ENCODE measurements around the gene TSPO. TPM values are rescaled to one million over a fixed set of nuclear protein-coding genes. Genes with fewer than 3 reads are reported as not detected.

TSPO gene
- total RNA-seq, 1 donor from 2014 or later = 294 TPM

DNA sequence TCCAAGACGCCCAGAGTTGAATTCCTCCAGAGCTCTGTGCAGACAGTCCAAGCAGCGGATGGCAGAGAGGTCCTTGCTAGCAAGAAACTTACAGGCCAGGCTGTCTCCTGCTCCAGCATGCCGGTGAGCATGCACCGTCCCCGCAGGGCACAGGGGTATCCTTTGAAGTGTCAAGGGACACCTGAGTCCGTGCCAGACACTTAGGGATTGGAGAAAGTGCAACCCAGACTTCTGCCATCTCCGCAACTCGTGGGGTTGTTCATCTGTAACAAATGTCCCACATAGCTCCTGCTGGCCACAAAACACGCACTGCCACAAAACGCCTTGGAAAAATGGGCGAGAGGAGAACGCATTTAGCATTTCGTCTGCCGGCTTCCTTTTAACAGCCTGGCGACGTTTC, 13.3 kb downstream of the TSPO start:
- H3K27me3 ChIP-seq (ENCODE audit: low read depth) = no peaks in the 10 kb centered on the region
- peaks cover 50% of the 10 kb centered on the region for H3K36me3 ChIP-seq
- intact Hi-C loops (cut with DNase I) = no loop called here
- H3K27ac ChIP-seq = no peak overlapping the region
- no peaks in the 10 kb centered on the region for H3K9me3 ChIP-seq
- no peak for ATAC-seq
- TF ChIP-seq, protein P1, sequence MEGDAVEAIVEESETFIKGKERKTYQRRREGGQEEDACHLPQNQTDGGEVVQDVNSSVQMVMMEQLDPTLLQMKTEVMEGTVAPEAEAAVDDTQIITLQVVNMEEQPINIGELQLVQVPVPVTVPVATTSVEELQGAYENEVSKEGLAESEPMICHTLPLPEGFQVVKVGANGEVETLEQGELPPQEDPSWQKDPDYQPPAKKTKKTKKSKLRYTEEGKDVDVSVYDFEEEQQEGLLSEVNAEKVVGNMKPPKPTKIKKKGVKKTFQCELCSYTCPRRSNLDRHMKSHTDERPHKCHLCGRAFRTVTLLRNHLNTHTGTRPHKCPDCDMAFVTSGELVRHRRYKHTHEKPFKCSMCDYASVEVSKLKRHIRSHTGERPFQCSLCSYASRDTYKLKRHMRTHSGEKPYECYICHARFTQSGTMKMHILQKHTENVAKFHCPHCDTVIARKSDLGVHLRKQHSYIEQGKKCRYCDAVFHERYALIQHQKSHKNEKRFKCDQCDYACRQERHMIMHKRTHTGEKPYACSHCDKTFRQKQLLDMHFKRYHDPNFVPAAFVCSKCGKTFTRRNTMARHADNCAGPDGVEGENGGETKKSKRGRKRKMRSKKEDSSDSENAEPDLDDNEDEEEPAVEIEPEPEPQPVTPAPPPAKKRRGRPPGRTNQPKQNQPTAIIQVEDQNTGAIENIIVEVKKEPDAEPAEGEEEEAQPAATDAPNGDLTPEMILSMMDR (IDR thresholded peaks at IDR 0.05) = no peak
- no peak overlapping the region for H3K4me3 ChIP-seq
- no peak for DNase-seq
- H3K4me1 ChIP-seq = peaks cover 24% of the 10 kb centered on the region

DNA sequence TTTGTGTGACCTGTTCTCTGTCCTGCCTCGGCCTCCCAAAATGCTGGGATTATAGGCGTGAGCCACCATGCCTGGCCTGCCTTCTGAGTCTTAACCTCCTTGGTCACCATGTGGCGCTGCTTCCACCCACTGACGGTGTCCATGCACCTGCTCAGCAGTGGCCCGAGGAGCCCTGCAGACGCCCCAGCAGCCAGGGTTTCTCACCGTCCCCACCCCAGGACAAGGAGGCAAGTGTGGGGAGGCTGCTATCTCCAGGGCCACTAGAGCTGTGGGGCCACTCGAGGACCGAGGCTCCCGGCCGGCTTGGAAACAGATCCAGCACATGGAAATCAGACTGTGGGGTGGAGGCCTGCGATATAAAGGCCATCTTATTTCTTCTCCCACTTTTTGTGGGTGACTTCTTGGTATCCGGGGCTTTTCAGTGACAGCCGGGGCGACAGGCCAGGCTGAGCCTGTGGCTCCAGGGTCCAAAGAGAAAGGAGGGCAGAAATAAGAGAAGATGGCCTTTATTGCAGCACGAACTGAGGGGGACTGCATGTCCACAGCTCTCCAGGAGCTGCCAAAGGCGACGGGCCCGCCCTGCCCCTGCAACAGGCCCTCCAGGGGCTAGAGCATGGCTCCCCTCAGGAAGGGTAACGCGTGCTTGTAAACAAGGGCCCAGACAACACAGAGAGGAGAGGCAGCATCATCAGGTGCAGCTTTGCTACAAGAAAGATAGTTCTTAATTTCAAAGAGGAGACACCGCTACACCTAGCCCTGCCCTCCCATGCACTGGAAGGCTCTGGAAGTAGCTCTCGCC, 15.0 kb downstream of the TSPO start:
- no peak overlapping the region for H3K4me3 ChIP-seq
- H3K36me3 ChIP-seq = peaks cover 58% of the 10 kb centered on the region
- no peak for DNase-seq
- no peaks in the 10 kb centered on the region for H3K9me3 ChIP-seq
- ATAC-seq = no peak
- peaks cover 20% of the 10 kb centered on the region for H3K4me1 ChIP-seq
- no peak overlapping the region for H3K27ac ChIP-seq
- intact Hi-C loops (cut with DNase I) = no loop called here
- no peaks in the 10 kb centered on the region for H3K27me3 ChIP-seq (ENCODE audit: low read depth)
- TF ChIP-seq, protein P1 (IDR thresholded peaks at IDR 0.05) = no peak

DNA sequence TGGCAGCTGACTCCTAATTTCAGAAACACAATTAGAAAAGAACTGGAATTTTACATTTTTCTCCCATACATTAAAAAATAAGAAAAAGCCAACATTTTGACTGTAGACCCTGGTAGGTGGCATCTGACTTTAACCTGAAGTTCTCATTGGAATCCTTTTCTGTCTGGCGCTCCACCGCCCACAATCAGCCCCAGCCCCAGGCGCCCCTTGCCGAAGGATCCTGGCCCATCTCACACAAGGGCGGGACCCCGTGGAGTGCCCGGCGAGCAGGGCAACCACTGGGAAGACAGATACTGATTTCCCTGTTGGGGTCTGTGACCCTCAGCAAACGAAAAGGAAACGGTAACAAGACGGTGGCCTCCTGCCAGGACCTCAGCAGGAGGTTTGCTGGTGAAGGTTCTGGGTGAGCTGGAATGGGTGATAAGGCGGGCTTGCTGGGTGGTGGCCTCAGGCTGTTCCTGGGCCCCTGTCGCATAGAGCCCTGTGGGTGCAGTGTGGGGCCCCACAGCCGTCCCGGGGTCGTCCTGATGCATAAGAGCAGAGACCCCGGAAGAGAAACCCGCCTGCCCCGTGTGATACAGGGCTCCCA, 15.7 kb downstream of the TSPO start:
- H3K4me1 ChIP-seq = peaks cover 20% of the 10 kb centered on the region
- no peaks in the 10 kb centered on the region for H3K27me3 ChIP-seq (ENCODE audit: low read depth)
- no peak for DNase-seq
- peaks cover 58% of the 10 kb centered on the region for H3K36me3 ChIP-seq
- no peaks in the 10 kb centered on the region for H3K9me3 ChIP-seq
- no peak for ATAC-seq
- H3K4me3 ChIP-seq = no peak overlapping the region
- intact Hi-C loops (cut with DNase I) = no loop called here
- no peak overlapping the region for H3K27ac ChIP-seq
- TF ChIP-seq, protein P1 (IDR thresholded peaks at IDR 0.05) = no peak

DNA sequence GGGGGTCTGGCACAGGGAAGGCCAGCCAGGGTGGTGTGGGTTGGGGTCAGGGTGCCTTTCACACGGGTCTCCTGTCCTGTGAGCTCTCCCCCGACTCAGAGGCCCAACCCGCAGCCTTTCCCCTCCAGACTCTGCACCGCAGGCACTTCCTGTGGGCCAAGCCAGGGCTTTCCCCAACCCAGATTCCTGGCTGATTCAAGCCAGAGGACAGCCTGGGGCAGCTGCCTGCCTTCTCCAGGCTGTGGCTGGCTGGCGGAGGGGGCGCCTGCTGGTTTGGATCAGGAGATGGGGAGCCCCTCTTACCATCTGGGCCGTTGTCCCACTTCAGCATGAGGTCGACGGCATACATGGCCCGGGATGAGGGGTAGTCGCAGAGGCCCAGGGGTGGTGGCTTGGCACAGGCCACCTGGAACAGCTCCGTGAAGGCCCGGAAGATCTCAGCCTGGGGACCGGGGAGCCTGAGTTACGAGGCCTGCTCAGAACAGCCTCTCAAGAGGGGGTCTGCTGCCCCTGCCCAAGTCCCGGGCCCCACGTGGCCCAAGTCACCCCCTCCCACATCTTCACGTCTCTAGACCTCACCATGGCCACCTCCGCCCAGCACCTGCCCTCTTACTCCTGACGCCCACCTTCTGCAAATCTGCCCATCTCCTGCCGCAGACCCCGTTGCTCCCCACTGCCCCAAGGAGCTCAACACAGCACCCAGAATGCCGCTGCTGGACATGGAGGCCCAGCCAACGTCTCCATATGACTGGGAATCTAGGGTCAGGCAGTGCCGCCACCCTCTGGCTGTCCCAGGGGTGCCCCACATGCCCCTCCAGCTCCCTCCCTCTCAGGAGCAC, 17.3 kb downstream of the TSPO start:
- intact Hi-C loops (cut with DNase I) = no loop called here
- H3K4me3 ChIP-seq = no peak overlapping the region
- ATAC-seq = no peak
- no peaks in the 10 kb centered on the region for H3K9me3 ChIP-seq
- H3K27ac ChIP-seq = no peak overlapping the region
- H3K36me3 ChIP-seq = peaks cover 61% of the 10 kb centered on the region
- no peak for DNase-seq
- H3K4me1 ChIP-seq = peaks cover 13% of the 10 kb centered on the region
- TF ChIP-seq, protein P1 (IDR thresholded peaks at IDR 0.05) = no peak
- no peaks in the 10 kb centered on the region for H3K27me3 ChIP-seq (ENCODE audit: low read depth)

DNA sequence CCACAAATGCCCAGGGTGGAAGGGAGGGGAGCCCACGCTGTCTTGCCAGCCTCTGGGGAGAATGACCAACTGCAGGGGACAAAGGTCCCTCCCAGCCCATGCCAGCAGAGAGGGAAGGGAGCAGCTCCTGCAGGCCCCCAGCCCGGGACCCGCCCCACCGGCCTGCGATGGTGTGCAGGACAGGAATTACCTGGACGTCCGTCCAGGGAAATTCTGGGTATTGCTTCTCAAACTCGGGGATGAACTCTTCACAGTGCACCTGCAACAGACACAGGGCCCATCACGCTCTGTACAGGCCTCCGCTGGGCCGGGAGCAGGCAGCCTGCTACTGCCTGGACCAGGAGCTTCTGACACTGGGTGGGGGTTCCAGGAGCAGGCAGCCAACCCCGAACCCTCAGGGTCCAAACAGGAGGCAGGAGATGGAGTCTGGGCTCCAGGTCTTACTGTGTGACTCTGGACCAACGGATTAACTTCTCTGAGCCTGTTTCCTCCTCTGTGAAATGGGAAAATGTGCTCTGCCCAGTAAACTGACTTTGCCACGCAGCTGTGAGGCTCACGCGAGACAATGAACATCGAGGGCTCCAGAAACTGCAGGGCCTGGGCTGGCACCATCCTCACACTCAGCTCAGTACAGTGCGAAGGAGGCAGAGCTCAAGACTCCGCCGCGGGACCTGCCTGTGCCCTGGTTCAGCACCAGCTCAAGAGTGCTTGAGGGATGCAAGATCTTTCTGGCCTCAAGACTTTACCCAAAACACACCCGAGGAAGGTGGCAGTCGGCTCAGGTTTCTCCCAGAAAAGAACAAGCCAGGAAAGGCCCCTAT, 18.2 kb downstream of the TSPO start:
- intact Hi-C loops (cut with DNase I) = no loop called here
- ATAC-seq (no peak), DNase-seq (no peak)
- TF ChIP-seq, protein P1 (IDR thresholded peaks at IDR 0.05) = no peak
- Histone ChIP-seq H3K9me3 (no peaks in the 10 kb centered on the region), H3K36me3 (peaks cover 69% of the 10 kb centered on the region), H3K27me3 (ENCODE audit: low read depth) (no peaks in the 10 kb centered on the region), H3K27ac (no peak overlapping the region), H3K4me3 (no peak overlapping the region), H3K4me1 (peaks cover 6% of the 10 kb centered on the region)
